GM18502 (cell line): ENCODE measurements around the gene TTLL1.
"Not testable (repeated sequence)": the region's sequence is repeated elsewhere in the genome, so short reads cannot be mapped to it uniquely, and the experiment has no call there.

ENCODE experiments used
- ATAC-seq: cut with Tn5 transposase; IDR thresholded peaks from one replicate; pipeline ENCODE4 v1.9.1; 2021; ENCODE audit warnings: mild to moderate bottlenecking; ENCODE audit not compliant: unreplicated experiment, poor library complexity

Gene TTLL1

GRCh38 chr22:43110927-43111623 is 21.9 kb upstream of the TTLL1 start:
- no peak for ATAC-seq

GRCh38 chr22:43110444-43110926 is 21.3 kb upstream of the TTLL1 start, which contains the start of gene BIK:
TSS of gene BIK (plus strand) at chr22:43110750. CDS start at chr22:43124023, 13,273 bp downstream.
- ATAC-seq, result no peak

- ATAC-seq, result no peak
Observed at GRCh38 chr22:43109921-43110443, 20.8 kb upstream of the TTLL1 start.

- no peak for ATAC-seq
Observed at GRCh38 chr22:43109511-43109910, 20.3 kb upstream of the TTLL1 start.

- no peak for ATAC-seq
Observed at GRCh38 chr22:43106302-43106701, 17.1 kb upstream of the TTLL1 start.

GRCh38 chr22:43104950-43105349 is 15.8 kb upstream of the TTLL1 start:
- ATAC-seq, result not testable (repeated sequence)

GRCh38 chr22:43104056-43104625 is 14.9 kb upstream of the TTLL1 start:
- ATAC-seq, result not testable (repeated sequence)

GRCh38 chr22:43101306-43101705 is 12.1 kb upstream of the TTLL1 start:
- ATAC-seq, result no peak

- no peak for ATAC-seq
Observed at GRCh38 chr22:43100225-43100624, 11.0 kb upstream of the TTLL1 start.

- ATAC-seq, result no peak
Observed at GRCh38 chr22:43099095-43099494, 9.9 kb upstream of the TTLL1 start.

GRCh38 chr22:43098356-43098755 is 9.2 kb upstream of the TTLL1 start:
- no peak for ATAC-seq

GRCh38 chr22:43096420-43096819 is 7.2 kb upstream of the TTLL1 start:
- no peak for ATAC-seq

GRCh38 chr22:43094551-43094950 is 5.4 kb upstream of the TTLL1 start:
- no peak for ATAC-seq

GRCh38 chr22:43094085-43094484 is 4.9 kb upstream of the TTLL1 start:
- ATAC-seq, result no peak

GRCh38 chr22:43092085-43092484 is 2.9 kb upstream of the TTLL1 start:
- no peak for ATAC-seq

- ATAC-seq, result no peak
Observed at GRCh38 chr22:43090130-43090789, 1.1 kb upstream of the TTLL1 start.

GRCh38 chr22:43088627-43088983 is 586 bp downstream of the TTLL1 start:
- no peak for ATAC-seq

GRCh38 chr22:43085658-43086606 is 3.3 kb downstream of the TTLL1 start:
- ATAC-seq, result no peak

GRCh38 chr22:43081968-43082367 is 7.2 kb downstream of the TTLL1 start:
- ATAC-seq, result no peak

GRCh38 chr22:43080616-43081015 is 8.6 kb downstream of the TTLL1 start:
- ATAC-seq, result no peak
